GM19438 (cell line): ENCODE measurements around the gene EXOC4.

ENCODE experiments used
- ATAC-seq: cut with Tn5 transposase; IDR thresholded peaks from one replicate; pipeline ENCODE4 v1.9.1; 2021; ENCODE audit warnings: low read depth; ENCODE audit not compliant: unreplicated experiment

The EXOC4 gene

GRCh38 chr7:133650487-133651300, 397.8 kb downstream of the EXOC4 start:
- ATAC-seq: no peak

- no peak for ATAC-seq
These were observed 399.7 kb downstream of the EXOC4 start for GRCh38 chr7:133652547-133652946.

- no peak for ATAC-seq
These were observed 401.7 kb downstream of the EXOC4 start for GRCh38 chr7:133654547-133654946.

GRCh38 chr7:133662276-133662675, 409.4 kb downstream of the EXOC4 start:
- ATAC-seq: no peak

GRCh38 chr7:133662830-133663229, 410.0 kb downstream of the EXOC4 start:
- ATAC-seq: no peak

- no peak for ATAC-seq
These were observed 411.6 kb downstream of the EXOC4 start for GRCh38 chr7:133664528-133664927.

GRCh38 chr7:133668296-133669060, 415.6 kb downstream of the EXOC4 start:
- ATAC-seq: no peak

GRCh38 chr7:133669061-133669455, 416.2 kb downstream of the EXOC4 start:
- ATAC-seq: no peak

GRCh38 chr7:133670250-133670649, 417.4 kb downstream of the EXOC4 start:
- ATAC-seq: no peak

GRCh38 chr7:133672866-133673265, 420.0 kb downstream of the EXOC4 start:
- ATAC-seq: no peak

GRCh38 chr7:133674079-133674763, 421.3 kb downstream of the EXOC4 start:
- no peak for ATAC-seq

- no peak for ATAC-seq
These were observed 422.8 kb downstream of the EXOC4 start for GRCh38 chr7:133675510-133676218.

- ATAC-seq: no peak
These were observed 424.0 kb downstream of the EXOC4 start for GRCh38 chr7:133676805-133677370.

GRCh38 chr7:133678137-133678814, 425.4 kb downstream of the EXOC4 start:
- ATAC-seq: no peak

- ATAC-seq: no peak
These were observed 427.1 kb downstream of the EXOC4 start for GRCh38 chr7:133679977-133680376.

- ATAC-seq: no peak
These were observed 428.7 kb downstream of the EXOC4 start for GRCh38 chr7:133681529-133681928.

GRCh38 chr7:133682364-133683181, 429.7 kb downstream of the EXOC4 start:
- ATAC-seq: no peak

GRCh38 chr7:133683182-133683454, 430.2 kb downstream of the EXOC4 start:
- ATAC-seq: no peak
